Measurements from ENCODE around the gene OR2W1.
A peak's percentile ranks its signal among the peaks of the same experiment; 100 is the strongest.

The OR2W1 gene

GRCh38 chr6:29081312-29081711 lies 36.3 kb upstream of the OR2W1 start:
- Histone ChIP-seq H3K9me3 (replicated peaks; ENCODE audit: insufficient read depth, low read length) (no peaks in the 10 kb centered on the region), H3K27me3 (replicated peaks; ENCODE audit: insufficient read depth, low read length) (no peaks in the 10 kb centered on the region), H2AFZ (ENCODE audit: low read length) (no peak overlapping the region), H3K4me2 (ENCODE audit: low read depth, low read length) (no peak overlapping the region), H3K36me3 (replicated peaks; ENCODE audit: insufficient read depth, low read length) (no peaks in the 10 kb centered on the region), H3K4me3 (ENCODE audit: low read length) (no peak overlapping the region), H3K9ac (ENCODE audit: low read length) (no peak overlapping the region), H3F3A (ENCODE audit: insufficient read depth, low read length) (no peaks in the 10 kb centered on the region), H3K4me1 (ENCODE audit: low read length) (no peaks in the 10 kb centered on the region), H3K27ac (ENCODE audit: low read length) (no peak overlapping the region), H3K79me2 (ENCODE audit: low read length) (no peaks in the 10 kb centered on the region), H3K9me2 (replicated peaks; ENCODE audit: insufficient read depth, low read length) (no peaks in the 10 kb centered on the region), H4K20me1 (ENCODE audit: insufficient read depth, low read length) (no peaks in the 10 kb centered on the region)
- DNase-seq = no peak
- TF ChIP-seq EZH2phosphoT487 (IDR thresholded peaks at IDR 0.05; ENCODE audit: low read length) = no peak
- no peak for TF ChIP-seq EZH2 (optimal IDR thresholded peaks at IDR 0.05; ENCODE audit: low read depth, low read length)
- TF ChIP-seq CTCF (IDR thresholded peaks at IDR 0.05; ENCODE audit: low read length) = no peak

- no peak for TF ChIP-seq CTCF (IDR thresholded peaks at IDR 0.05; ENCODE audit: low read length)
- no peak for TF ChIP-seq EZH2phosphoT487 (IDR thresholded peaks at IDR 0.05; ENCODE audit: low read length)
- no peak for TF ChIP-seq EZH2 (optimal IDR thresholded peaks at IDR 0.05; ENCODE audit: low read depth, low read length)
- H3K9ac ChIP-seq (ENCODE audit: low read length) = no peak overlapping the region
Observed at GRCh38 chr6:29079203-29079602, 34.2 kb upstream of the OR2W1 start.

GRCh38 chr6:29071831-29072723 lies 27.1 kb upstream of the OR2W1 start:
- no peaks in the 10 kb centered on the region for H3K36me3 ChIP-seq (replicated peaks; ENCODE audit: insufficient read depth, low read length)
- H3K79me2 ChIP-seq (ENCODE audit: low read length) = no peaks in the 10 kb centered on the region
- H3K9me2 ChIP-seq (replicated peaks; ENCODE audit: insufficient read depth, low read length) = no peaks in the 10 kb centered on the region
- H3K27me3 ChIP-seq (replicated peaks; ENCODE audit: insufficient read depth, low read length) = no peaks in the 10 kb centered on the region
- no peak overlapping the region for H3K4me3 ChIP-seq (ENCODE audit: low read length)
- no peak overlapping the region for H3K27ac ChIP-seq (ENCODE audit: low read length)
- H3K9me3 ChIP-seq (replicated peaks; ENCODE audit: insufficient read depth, low read length) = no peaks in the 10 kb centered on the region
- DNase-seq = peak; percentile 15
- H2AFZ ChIP-seq (ENCODE audit: low read length) = no peak overlapping the region
- no peaks in the 10 kb centered on the region for H3F3A ChIP-seq (ENCODE audit: insufficient read depth, low read length)
- H4K20me1 ChIP-seq (ENCODE audit: insufficient read depth, low read length) = no peaks in the 10 kb centered on the region
- H3K4me1 ChIP-seq (ENCODE audit: low read length) = no peaks in the 10 kb centered on the region
- H3K9ac ChIP-seq (ENCODE audit: low read length) = no peak overlapping the region
- TF ChIP-seq CTCF (IDR thresholded peaks at IDR 0.05; ENCODE audit: low read length) (peak; percentile 40), EZH2 (optimal IDR thresholded peaks at IDR 0.05; ENCODE audit: low read depth, low read length) (no peak)
- no peak overlapping the region for H3K4me2 ChIP-seq (ENCODE audit: low read depth, low read length)

More at GRCh38 chr6:29079203-29079602, 34.2 kb upstream of the OR2W1 start:
- Histone ChIP-seq H3K4me3 (ENCODE audit: low read length) (no peak overlapping the region), H4K20me1 (ENCODE audit: insufficient read depth, low read length) (no peaks in the 10 kb centered on the region), H3F3A (ENCODE audit: insufficient read depth, low read length) (no peaks in the 10 kb centered on the region), H3K27me3 (replicated peaks; ENCODE audit: insufficient read depth, low read length) (no peaks in the 10 kb centered on the region), H3K9me3 (replicated peaks; ENCODE audit: insufficient read depth, low read length) (no peaks in the 10 kb centered on the region), H3K36me3 (replicated peaks; ENCODE audit: insufficient read depth, low read length) (no peaks in the 10 kb centered on the region), H3K79me2 (ENCODE audit: low read length) (no peaks in the 10 kb centered on the region), H2AFZ (ENCODE audit: low read length) (no peak overlapping the region), H3K9me2 (replicated peaks; ENCODE audit: insufficient read depth, low read length) (no peaks in the 10 kb centered on the region), H3K4me2 (ENCODE audit: low read depth, low read length) (no peak overlapping the region), H3K4me1 (ENCODE audit: low read length) (no peaks in the 10 kb centered on the region), H3K27ac (ENCODE audit: low read length) (no peak overlapping the region)
- DNase-seq = no peak
